HepG2 (cell line): Measurements from ENCODE around the gene POM121.
"Not testable (repeated sequence)": the region's sequence is repeated elsewhere in the genome, so short reads cannot be mapped to it uniquely, and the experiment has no call there.

Experiments
- BATF2 ChIP-seq: sonication (generic); formaldehyde crosslinking; IDR thresholded peaks from 2 replicates; pipeline ENCODE4 v1.8.0; 2022; ENCODE audit warnings: mild to moderate bottlenecking, missing genetic modification reagents, moderate library complexity
- CTCF ChIP-seq: sonication (generic); formaldehyde crosslinking; IDR thresholded peaks from 2 replicates; pipeline ENCODE4 v1.5.0; 2020; ENCODE audit warnings: mild to moderate bottlenecking, missing genetic modification reagents, moderate library complexity
- EZH2 ChIP-seq: conservative IDR thresholded peaks from 2 replicates; pipeline ENCODE4 v1.6.1; 2012; ENCODE audit warnings: mild to moderate bottlenecking, low read depth, low read length, moderate library complexity
- MEIS1 ChIP-seq: sonication (generic); formaldehyde crosslinking; IDR thresholded peaks from 2 replicates; pipeline ENCODE4 v1.9.0; 2021; ENCODE audit warnings: mild to moderate bottlenecking, missing genetic modification reagents, moderate library complexity, borderline replicate concordance
- MTERF4 ChIP-seq: sonication (generic); formaldehyde crosslinking; IDR thresholded peaks from 2 replicates; pipeline ENCODE4 v1.8.0; 2023; ENCODE audit warnings: mild to moderate bottlenecking, missing genetic modification reagents
- RFX5 ChIP-seq: IDR thresholded peaks from 2 replicates; pipeline ENCODE4 v1.6.1; 2011; ENCODE audit warnings: low read depth, low read length, improper control_type of control experiment
- SRF ChIP-seq: IDR thresholded peaks from 2 replicates; pipeline ENCODE4 v1.6.1; 2011; ENCODE audit warnings: mild to moderate bottlenecking, low read depth, low read length, moderate library complexity
- ZNF260 ChIP-seq: sonication (generic); formaldehyde crosslinking; IDR thresholded peaks from 2 replicates; pipeline ENCODE4 v1.4.0; 2020; ENCODE audit warnings: missing genetic modification reagents, low read depth, mild to moderate bottlenecking, borderline replicate concordance
- ZNF446 ChIP-seq: sonication (generic); formaldehyde crosslinking; IDR thresholded peaks from 2 replicates; pipeline ENCODE4 v1.5.0; 2020; ENCODE audit warnings: mild to moderate bottlenecking, missing genetic modification reagents
- ZNF724P ChIP-seq: sonication (generic); formaldehyde crosslinking; IDR thresholded peaks from 2 replicates; pipeline ENCODE4 v1.8.0; 2022; ENCODE audit warnings: missing genetic modification reagents, borderline replicate concordance

- not testable (repeated sequence) for TF ChIP-seq MTERF4 (CRISPR knock-in tag); MEIS1 (CRISPR knock-in tag); ZNF724P (CRISPR knock-in tag); EZH2; CTCF (CRISPR knock-in tag); RFX5; ZNF260 (CRISPR knock-in tag); ZNF446 (CRISPR knock-in tag); BATF2 (CRISPR knock-in tag); SRF
Measured at GRCh38 chr7:72997887-72998468, 73.1 kb downstream of the POM121 start.
